Fibroblast of skin of abdomen (primary cell): ENCODE results near the gene NUMB.
A peak's percentile ranks its signal among the peaks of the same experiment; 100 is the strongest.
"Not testable (repeated sequence)": the region's sequence is repeated elsewhere in the genome, so short reads cannot be mapped to it uniquely, and the experiment has no call there.

Experiments
- DNase-seq: peaks from one replicate; pipeline ENCODE4 v3.0.0-alpha.2; 2013

NUMB gene

GRCh38 chr14:73349091-73349490 is 109.3 kb downstream of the NUMB start:
- DNase-seq = not testable (repeated sequence)

DNA sequence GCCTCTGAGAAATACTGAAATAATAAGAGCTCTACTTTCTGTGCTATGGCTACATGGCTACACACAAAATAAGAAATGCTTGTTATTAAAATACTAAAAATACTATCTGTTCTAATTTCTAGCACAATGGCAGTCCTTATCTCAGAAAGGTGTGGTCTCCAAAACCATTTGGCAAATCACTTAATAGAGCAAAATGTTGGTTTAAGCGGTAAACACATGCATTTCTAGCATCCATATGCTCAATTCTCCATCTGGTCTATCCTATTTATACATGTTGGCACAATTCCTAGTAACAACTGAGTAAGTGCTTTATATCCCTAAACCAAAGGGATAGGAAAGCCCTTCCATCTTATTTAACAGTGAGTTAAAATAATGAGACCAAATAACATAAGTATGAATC is 114.0 kb downstream of the NUMB start:
- DNase-seq = peak; percentile 8

DNA sequence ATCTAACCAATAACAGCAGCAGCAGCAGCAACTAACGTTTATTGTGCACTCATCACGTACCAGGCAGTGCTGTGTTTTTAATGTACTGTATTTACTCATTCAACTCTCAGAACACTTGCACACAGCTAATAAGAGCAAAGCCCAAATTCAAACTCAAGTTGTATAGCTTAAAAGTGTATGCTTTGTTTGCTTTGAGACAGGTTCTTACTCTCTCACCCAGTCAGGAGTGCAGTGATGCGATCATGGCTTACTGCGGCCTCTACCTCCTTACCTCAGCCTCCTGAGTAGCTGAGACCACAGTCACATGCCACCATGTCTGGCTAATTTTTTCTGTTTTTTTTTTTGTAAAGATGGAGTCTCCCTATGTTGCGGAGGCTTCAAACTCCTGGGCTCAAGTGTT is 115.7 kb downstream of the NUMB start:
- no peak for DNase-seq

- DNase-seq = no peak
Measured at GRCh38 chr14:73339846-73340595, 118.3 kb downstream of the NUMB start.

DNA sequence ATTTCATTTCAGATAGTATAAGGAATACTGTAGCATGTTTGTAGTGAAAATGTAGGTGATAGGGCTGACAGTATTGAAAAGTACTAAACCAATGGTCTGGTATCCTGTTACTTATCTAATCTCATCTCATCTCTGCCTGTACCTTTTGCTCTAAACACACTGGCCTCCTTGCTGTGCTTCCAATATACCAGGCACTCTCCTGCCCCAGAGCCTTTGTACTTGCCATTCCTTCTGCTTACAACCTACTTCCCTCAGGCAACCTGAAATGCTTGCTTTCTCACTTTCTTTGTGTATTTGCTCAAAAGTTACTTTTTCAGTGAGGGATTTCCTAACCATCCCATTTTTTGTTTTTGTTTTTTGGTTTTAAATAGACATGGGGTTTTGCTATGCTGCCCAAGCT is 119.1 kb downstream of the NUMB start:
- no peak for DNase-seq

DNA sequence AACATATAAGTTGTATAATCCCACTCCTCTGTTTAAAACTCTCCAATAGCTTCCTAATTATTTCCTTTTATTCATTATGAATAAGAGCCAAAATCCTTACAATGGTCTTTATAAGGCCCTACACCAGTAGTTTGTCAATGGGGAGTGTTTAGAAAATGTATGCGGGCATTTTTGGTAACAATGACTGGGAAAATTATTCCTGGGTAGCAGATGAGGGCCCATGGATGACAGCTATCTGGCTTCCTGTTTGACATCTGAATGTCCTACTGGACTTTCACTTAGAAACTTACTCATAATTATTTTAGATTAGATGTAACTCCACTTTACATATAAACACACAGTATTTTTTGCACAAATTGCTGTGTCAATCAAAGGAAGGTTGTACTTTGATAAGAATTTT is 119.8 kb downstream of the NUMB start:
- no peak for DNase-seq

DNA sequence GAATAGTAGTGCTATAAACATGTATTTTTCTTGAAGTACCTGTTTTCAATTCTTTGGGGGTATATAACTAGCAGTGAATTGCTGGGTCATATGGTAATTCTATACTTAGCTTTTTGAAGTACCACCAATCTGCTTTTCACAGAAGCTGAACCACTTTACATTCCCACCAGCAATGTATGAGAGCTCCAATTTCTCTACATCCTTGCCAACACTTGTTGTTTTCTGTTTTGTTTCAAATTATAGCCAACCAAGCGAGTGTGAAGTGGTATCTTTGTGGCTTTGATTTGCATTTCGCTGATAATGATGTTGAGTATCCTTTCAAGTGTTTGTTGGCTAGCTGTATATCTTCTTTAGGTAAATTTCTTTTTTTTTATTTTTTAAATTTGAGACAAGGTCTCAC is 125.3 kb downstream of the NUMB start:
- no peak for DNase-seq

DNA sequence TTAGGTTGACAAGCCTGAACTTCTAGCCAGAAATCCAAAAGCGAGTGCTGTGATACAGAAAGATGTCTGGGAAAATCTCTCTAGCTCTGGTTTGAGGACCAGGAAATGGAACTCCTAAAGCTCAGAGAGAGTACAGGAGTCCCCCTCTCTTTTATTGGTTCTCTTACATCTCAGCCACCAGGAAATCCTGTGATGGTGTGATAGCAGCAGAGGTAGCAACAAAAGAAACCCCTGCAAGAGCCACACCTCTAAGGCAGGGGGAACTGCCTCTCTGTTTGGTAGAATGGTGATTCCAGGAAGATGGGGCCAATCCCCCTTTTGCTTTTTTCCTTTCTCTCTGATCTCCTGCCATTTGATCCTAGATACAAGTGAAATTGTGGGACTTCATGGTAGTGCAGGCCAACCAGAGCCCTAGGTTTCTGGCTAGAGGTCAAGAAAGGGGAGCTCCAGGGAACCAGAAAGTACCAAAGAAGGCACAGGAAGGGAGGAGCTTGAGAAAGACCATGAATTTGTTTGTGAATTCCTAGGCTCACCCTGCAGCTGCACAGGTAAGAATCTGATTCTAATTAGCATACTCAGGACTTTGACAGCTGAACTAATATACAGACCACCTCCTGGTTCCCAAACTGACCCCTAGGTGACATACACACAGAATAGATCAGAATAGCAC is 132.6 kb downstream of the NUMB start:
- DNase-seq = no peak

- DNase-seq = no peak
Measured at GRCh38 chr14:73325063-73325462, 133.3 kb downstream of the NUMB start.

GRCh38 chr14:73324533-73324932 is 133.8 kb downstream of the NUMB start:
- no peak for DNase-seq

GRCh38 chr14:73323896-73324399 is 134.4 kb downstream of the NUMB start:
- no peak for DNase-seq

- no peak for DNase-seq
Measured at GRCh38 chr14:73313151-73313550, 145.2 kb downstream of the NUMB start.

GRCh38 chr14:73312687-73313086 is 145.7 kb downstream of the NUMB start:
- DNase-seq = no peak

- DNase-seq = no peak
Measured at GRCh38 chr14:73311708-73312030, 146.7 kb downstream of the NUMB start.

DNA sequence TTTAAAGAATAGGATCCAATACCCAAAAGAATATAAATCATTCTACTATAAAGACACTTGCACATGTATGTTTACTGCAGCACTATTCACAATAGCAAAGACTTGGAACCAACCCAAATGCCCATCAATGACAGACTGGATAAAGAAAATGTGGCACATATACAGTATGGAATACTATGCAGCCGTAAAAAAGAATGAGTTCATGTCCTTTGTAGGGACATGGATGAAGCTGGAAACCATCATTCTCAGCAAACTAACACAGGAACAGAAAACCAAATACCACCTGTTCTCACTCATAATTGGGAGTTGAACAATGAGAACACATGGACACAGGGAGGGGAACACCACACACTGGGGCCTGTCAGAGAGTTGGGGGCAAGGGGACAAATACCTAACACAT is 149.1 kb downstream of the NUMB start:
- not testable (repeated sequence) for DNase-seq

DNA sequence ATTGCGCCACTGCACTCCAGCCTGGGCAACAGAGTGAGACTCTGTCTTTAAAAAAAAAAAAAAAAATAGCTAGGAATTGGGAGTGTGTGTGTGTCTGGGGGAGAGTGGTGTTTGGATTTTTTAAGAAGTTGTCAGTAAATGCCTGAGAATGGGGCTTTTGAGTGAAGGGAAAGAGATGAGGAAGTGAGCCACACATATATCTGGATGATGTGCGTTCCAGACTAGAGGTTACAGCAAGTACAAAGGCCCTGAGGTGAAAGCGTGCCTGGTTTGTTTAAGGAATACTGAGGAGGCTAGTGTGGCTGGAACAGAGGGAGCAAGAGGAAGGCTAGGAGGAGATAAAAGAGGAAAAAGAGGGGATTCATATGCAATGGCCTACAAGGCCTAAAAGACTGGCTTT is 151.1 kb downstream of the NUMB start:
- no peak for DNase-seq

GRCh38 chr14:73305499-73305898 is 152.8 kb downstream of the NUMB start:
- DNase-seq = no peak

DNA sequence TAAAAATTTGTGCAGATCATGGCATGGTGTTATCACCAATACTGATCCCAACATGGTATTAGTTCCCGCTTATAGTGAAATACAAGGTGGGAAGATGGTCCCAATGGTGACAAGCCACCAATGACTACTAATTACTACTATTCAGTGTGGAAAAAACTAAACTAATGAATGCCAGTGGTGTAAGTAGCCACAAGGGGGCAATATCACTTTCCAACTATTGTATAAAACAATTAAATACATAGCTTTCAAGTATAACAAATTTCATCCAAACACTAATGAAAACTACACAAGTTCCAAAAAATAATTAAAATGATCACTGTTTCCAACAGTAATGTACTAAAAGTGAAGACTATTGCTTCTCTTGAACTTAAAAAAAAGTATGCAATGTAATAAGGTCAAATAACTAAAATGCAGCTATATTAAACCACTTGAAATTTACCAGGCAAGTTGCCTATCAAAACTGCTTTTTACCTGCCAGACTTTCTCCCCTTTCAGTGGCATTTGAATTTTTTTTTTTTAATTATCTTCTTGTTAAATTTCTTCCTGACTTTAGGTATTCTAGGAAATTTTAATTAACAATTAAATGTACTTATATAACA is 163.0 kb downstream of the NUMB start:
- DNase-seq = peak; percentile 24

DNA sequence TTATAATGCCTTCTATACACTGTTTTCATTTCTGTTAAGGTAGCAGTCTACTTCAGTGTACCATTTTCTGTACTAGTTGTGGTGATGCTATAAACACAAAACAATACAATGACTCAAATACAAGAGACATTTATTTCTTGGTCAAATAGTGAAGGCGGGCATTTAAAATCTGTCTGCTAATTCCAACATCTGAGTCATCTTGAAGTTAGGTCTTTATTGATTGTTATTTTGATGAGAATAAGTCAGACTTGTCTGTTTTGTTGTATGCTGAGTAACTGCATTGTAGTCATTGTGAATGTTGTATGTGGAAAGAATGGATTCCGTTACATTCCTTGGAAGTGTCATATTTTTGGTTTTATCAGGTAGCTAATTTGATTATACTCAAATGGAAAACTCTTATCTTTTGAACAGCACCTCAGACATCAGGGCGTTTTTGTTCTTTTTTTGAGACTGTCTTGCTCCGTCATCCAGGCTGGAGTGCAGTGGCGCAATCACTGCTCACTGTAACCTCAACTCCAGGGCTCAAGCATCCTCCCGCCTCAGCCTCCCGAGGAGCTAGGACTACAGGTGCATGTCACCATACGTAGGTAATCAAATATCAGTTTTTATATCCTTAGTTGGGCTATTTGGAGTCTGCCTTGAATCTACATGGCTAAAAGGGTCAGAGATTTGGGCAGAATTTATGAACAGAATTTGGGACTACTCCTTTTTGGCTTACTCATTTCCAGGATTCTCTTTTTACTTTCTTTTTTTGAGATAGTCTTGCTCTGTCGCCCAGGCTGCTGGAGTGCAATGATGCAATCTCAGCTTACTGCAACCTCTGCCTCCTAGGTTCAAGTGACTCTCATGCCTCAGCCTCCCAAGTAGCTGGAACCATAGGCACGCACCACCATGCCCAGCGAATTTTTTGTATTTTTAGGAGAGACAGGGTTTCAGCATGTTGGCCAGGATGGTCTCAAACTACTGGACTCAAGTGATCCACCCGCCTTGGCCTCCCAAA is 164.3 kb downstream of the NUMB start:
- no peak for DNase-seq

- DNase-seq = no peak
Measured at GRCh38 chr14:73290279-73290678, 168.1 kb downstream of the NUMB start.

- no peak for DNase-seq
Measured at GRCh38 chr14:73289729-73290128, 168.6 kb downstream of the NUMB start.

DNA sequence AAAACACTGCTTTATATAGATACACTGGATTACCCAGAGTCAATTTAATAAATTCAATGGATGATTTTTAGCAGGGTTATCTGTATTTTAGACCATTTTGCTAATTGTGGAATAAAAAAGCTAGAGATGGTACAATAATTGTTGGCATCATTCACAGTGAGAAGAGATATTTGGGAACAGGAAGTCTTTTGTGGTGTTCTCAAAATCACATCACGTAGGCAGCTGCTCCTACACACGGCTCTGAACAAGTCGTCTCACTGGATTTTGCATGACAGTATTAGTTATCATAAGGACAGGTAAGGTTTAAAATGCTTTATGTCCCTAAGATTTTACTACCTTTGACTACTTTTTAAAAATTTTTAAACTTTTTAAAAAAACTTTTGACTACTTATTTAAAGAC is 169.0 kb downstream of the NUMB start:
- DNase-seq = no peak

- no peak for DNase-seq
Measured at GRCh38 chr14:73287071-73287470, 171.3 kb downstream of the NUMB start.
